GM19372 (cell line): ENCODE results near the gene ELFN2.

Source experiments
- ATAC-seq: cut with Tn5 transposase; IDR thresholded peaks from one replicate; pipeline ENCODE4 v1.9.1; 2021; ENCODE audit warnings: mild to moderate bottlenecking, low read depth, moderate library complexity; ENCODE audit not compliant: unreplicated experiment

The ELFN2 gene

GRCh38 chr22:37428649-37429586, 1.6 kb upstream of the ELFN2 start:
- ATAC-seq: no peak

DNA sequence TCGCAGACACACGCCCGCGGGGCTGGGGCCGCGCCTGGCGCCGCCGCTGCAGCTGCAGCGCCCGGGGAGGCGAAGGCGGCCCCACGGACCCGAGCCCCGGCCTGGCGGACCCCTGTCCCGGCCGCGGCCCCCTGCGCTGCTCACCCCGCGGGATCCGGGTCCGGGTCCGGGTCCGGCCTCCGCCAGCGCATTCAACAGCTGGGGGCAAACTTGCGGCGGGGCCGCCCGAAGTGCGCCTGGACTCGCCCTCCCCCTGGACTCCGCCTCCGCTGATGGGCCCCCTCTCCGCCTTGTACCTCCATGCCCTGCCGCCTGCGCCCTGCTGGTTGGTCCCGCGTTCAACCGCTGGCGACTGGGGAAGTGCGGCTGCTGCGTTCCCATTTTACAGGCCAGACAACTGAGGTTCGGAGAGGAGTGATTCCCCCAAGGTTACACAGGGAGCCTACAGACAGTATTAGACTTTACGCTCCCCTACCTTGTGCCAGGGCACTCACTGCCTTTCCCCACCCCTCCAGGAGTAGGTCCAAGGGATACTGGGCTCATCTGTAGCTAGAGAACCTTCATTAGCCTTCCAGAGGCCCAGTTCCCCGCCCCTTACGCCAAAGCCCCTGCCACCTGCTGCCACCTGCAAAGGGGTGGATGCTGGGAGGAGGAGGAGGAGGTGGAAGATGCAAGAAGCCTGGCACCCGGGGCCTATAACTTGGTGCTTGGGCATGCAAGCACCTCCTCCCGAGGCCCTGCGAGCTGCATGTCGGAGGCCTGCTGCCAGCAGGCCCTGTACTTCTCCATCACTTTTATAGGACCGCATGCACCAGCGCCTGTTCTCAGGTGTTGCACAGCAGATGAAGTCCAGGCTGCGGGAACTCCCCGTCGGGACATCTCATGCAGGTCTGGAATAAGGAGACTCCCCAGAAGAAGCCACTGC, 694 bp upstream of the ELFN2 start:
- no peak for ATAC-seq

DNA sequence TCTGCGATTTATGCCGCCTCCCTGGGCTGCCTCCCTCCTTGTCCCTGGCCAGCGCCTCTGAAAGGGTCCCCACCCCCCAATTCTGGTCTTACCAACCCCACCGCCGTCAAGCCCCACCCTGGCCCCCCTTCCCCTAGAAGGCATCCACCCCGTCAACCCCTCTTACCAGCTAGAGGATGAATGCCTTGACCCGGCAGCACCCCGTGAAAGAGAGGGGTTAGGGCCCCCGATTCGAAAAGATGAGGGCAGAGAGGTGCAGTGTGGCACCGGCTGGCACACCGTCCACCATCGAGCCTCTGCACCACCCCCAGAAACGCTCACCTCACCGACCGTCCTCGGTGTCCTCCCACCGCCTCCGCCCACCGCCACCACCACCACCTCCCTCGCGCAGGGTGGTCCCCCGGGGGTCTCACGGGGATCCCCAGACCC, 559 bp downstream of the ELFN2 start:
- ATAC-seq: no peak

DNA sequence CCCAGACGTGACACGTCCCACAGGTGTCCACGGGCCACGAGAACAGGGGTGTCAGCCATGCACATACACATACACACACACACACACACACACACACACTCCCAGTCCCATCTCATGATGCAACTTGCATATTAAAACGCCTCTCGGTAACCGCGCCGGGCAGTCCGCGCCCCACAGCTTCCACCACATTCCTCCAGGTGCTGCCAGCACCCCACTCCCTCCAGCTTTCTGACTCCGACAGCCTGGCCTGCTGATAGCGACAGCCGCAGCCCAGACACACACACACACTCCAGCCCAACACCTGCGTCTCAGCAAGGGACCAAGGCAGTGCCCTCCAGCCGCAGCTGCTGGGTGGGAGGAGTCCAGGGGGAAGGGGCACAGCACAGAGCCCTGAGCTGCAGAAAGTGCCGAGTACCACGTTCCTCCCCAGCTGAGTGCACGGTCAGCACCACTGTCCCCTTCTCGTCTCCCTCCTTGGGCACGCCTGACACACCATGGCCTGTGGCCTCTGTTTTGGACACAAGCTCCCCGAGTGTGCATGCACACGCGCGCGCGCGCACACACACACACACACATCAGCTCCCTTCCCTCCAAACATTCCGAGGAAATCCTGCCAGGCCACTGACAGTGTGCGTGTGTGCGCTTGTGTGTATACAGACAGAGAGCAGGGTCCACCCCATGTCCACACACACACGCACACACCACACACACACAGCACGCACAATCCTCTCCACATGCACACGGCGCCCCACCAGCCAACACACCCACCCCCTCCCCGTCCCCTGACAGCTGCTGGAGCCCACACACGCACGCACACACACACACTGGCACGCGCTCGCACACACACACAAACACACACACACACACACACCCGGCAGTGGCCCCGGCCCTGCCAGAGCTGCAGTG, 1.2 kb downstream of the ELFN2 start:
- ATAC-seq: no peak

- ATAC-seq: no peak
These were observed 1.9 kb downstream of the ELFN2 start for GRCh38 chr22:37425369-37425768.

DNA sequence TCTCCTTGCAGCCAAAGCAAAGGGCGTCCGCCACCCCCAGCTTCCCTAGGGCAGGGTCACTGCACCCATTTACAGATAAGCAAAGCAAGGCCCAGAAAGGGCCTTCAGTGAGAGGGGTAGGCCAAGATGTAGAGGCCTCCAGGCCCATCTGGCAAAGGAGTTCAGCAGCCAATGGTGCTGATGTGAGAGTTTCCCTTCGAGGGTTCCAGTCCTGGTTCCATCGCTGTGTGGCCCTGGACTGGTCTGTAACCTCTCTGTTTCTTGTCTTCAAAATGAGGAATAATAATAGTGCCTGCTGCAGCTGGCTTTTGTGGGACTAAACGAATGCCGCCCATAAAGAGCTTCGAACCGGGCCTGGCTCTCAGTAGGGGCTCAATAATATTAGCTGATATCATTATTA, 4.0 kb downstream of the ELFN2 start:
- ATAC-seq: no peak

- no peak for ATAC-seq
These were observed 5.8 kb downstream of the ELFN2 start for GRCh38 chr22:37421468-37421877.

- no peak for ATAC-seq
These were observed 6.4 kb downstream of the ELFN2 start for GRCh38 chr22:37420686-37421467.

DNA sequence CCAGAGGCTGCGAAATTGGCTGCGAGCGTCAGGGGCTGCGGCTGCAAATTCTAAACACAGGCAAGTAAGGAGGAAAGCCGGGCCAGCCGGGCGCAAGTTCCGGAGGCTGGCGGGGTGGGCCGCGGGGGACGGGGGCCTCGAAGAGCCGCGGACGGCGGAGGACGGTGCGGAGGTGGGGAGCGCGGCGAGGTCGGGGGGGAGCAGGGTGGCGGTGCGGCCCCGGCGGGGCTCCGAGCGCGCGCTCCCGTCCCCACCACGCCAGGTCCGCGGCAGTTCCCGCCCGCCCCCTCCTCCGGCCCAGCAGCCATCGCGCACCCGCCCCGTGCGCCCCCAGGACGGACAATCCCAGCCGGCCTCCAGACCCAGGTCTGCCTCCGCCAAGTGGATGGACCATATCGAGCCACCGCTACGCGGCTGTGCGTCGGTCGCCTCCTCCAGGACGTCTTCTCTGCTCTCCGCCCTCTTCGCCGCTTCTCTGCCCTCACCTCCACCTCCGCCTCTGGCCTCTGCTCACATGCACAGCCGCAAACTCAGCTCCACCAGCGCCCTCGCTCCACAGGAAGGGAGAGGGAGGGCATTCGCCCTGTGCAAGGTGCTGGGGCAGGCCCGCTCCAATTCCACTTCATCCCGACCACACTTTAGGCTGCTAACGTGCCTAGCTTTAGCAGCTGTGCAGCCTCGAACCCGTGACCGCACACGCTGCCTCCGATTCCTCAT, 7.2 kb downstream of the ELFN2 start:
- ATAC-seq: no peak

- no peak for ATAC-seq
These were observed 7.8 kb downstream of the ELFN2 start for GRCh38 chr22:37419370-37419968.

- ATAC-seq: no peak
These were observed 8.5 kb downstream of the ELFN2 start for GRCh38 chr22:37418627-37419369.

DNA sequence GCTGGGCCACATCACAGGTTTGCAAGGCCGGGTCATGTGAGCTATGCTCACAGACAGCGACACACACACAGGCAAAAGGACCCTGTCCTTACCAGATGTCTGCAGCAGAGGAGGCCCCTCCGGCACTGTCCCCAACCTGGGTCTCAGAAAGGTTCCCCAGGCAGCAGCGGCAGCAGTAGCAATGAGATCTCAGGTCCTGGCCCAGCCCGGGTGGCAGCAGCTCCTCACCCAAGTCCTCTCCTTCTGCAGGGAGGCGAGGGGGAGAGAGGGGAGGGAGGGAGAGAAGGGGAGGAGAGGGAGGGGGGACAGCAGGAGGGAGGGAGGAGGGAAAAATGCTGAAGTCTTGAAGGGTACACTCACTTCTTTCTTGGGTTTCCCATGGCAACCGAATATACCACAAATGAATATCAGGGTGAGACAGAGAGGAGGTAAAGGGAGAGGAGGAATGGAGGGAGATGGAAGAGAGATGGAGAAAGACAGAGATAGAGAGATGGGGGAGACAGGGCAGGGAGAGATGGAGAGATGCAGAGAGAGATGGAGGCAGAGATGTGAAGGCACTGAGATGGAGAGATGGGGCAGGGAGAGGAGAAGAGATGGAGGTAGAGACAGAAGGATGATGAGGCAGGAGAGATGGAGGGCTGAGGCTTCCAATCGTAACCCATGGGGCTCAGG, 9.5 kb downstream of the ELFN2 start:
- ATAC-seq: no peak

- ATAC-seq: no peak
These were observed 10.0 kb downstream of the ELFN2 start for GRCh38 chr22:37417264-37417663.

GRCh38 chr22:37416827-37417226, 10.5 kb downstream of the ELFN2 start:
- ATAC-seq: no peak

DNA sequence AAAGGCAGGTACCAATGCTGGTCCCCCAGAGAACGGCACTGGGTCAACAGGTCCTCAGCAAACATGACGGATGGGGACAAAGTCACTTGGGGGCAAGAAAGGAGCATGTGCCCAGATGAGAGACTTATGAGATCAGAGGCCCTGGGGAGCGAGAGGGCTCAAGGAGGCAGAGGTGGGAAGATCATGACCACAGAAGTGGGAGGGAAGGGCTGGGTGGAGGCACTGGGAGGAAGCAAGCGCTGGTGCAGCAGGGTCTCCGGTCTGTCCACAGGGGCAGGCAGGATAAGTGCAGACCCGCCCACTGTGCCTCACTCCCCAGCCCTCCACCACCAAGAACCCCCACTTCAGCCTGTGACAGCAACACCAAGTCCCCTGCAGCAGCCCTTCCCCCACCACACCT, 10.9 kb downstream of the ELFN2 start:
- ATAC-seq: no peak

GRCh38 chr22:37415210-37415609, 12.1 kb downstream of the ELFN2 start:
- ATAC-seq: no peak

DNA sequence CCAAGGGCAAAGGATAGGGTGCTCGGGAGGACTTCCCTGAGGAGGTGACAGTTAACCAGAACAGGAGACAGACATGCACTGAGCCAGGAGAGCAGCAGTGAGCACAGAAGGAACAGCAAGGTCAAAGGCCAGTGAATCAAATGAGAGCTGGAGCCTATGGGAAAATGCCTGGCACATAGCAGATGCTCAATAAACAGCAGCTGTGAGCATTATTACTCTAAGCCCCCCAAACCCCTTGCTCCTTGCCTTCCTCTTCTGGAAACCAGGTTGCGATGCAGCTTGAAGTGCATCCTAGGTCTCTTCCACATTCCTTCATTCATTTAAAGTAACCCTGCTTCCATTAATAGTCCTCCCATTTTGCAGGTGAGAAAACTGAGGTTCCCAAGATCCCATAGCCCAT, 13.0 kb downstream of the ELFN2 start:
- ATAC-seq: no peak
